Measurements from ENCODE around the gene DYSF.

DNA sequence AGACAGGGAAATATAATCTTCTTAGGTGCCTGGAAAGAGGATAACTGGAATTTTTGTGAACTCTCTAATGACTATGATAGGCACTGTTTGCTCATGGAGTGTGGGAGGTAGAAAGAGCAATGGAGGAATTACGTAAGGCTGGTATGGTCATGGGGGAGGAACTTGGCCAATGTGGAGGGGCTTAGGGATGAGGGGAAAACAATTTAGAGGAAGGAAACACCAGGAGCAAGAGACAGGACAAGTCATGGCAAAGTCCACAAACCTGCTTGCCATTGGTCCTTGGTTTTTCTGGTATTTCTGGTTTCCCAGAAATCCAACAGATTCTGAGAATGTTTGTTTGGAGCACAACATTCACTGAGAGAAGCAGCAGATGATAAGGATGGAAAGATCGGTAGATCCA, 274.2 kb downstream of the DYSF start:
- TF ChIP-seq, protein P1, sequence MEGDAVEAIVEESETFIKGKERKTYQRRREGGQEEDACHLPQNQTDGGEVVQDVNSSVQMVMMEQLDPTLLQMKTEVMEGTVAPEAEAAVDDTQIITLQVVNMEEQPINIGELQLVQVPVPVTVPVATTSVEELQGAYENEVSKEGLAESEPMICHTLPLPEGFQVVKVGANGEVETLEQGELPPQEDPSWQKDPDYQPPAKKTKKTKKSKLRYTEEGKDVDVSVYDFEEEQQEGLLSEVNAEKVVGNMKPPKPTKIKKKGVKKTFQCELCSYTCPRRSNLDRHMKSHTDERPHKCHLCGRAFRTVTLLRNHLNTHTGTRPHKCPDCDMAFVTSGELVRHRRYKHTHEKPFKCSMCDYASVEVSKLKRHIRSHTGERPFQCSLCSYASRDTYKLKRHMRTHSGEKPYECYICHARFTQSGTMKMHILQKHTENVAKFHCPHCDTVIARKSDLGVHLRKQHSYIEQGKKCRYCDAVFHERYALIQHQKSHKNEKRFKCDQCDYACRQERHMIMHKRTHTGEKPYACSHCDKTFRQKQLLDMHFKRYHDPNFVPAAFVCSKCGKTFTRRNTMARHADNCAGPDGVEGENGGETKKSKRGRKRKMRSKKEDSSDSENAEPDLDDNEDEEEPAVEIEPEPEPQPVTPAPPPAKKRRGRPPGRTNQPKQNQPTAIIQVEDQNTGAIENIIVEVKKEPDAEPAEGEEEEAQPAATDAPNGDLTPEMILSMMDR (IDR thresholded peaks at IDR 0.05): no peak
- TF ChIP-seq EP300 (IDR thresholded peaks at IDR 0.05): no peak
